GM10248 (cell line): ENCODE data around the gene ZC2HC1B.

Source experiments
- CTCF ChIA-PET: fragments of 300-600 bp; sonication (Branson Sonifier 250); formaldehyde crosslinking; extraction: SDS; loops from one replicate; lab custom pipeline; 2021; ENCODE audit warnings: antibody characterized with exemption; lab: Yijun Ruan, JAX
- POLR2A ChIA-PET: fragments of 350-650 bp; sonication (Branson Sonifier 250); formaldehyde crosslinking; extraction: SDS; loops from one replicate; lab custom pipeline; 2020; ENCODE audit warnings: antibody characterized with exemption; lab: Yijun Ruan, JAX
- DNase-seq: peaks from one replicate; pipeline ENCODE4 v3.0.0; 2012; ENCODE audit errors: extremely low spot score
- CTCF ChIP-seq: IDR thresholded peaks from 2 replicates; pipeline ENCODE4 v1.5.1; 2012; ENCODE audit warnings: mild to moderate bottlenecking, low read depth; ENCODE audit errors: extremely low read depth, missing control alignments, control extremely low read depth

Gene ZC2HC1B

GRCh38 chr6:143984666-143985065 lies 120.4 kb downstream of the ZC2HC1B start:
- ChIA-PET CTCF (interaction anchor here (5.3 kb wide), 1 partner anchor 43 kb away, joined by 27 read pairs; no protein-coding TSS in a partner anchor), POLR2A (no interaction called here)
- no peak for DNase-seq
- TF ChIP-seq CTCF, result no peak

GRCh38 chr6:143986463-143987065 lies 122.3 kb downstream of the ZC2HC1B start:
- TF ChIP-seq CTCF, result no peak
- POLR2A ChIA-PET, result no interaction called here
- DNase-seq, result no peak
- CTCF ChIA-PET, result interaction anchor here (0.9 to 1.7 kb wide), 7 partner anchors 12 to 411 kb away, joined by 3 to 6 read pairs (median 4); no protein-coding TSS in a partner anchor
